GM12873 (cell line): ENCODE results near the gene COPS8.

ENCODE experiments used
- TF ChIP-seq, protein P1 (sequence below): IDR thresholded peaks from 2 replicates; pipeline ENCODE4 v1.5.1; 2012; ENCODE audit warnings: low read depth, mild to moderate bottlenecking, moderate library complexity, low read length, control low read depth; ENCODE audit not compliant: insufficient read depth; ENCODE audit errors: missing control alignments

Gene COPS8

DNA sequence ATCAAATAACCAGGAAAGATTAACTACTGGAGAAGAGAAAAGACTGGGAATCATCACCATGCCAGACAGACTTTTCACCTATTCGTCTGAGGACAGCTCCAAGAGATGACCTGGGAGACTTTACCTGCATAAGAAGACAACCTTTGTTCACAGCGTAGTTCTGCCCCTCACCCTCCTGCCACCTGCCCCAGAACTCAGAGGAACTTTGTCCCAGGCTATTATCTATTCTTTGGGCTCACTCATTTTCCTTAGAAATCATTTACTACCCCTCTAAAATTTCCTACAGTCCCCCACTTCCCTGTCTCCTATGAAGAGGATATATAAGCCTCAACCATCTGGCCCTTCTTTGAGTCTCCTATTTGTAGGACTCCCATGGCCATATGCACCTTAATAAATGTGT is 19.3 kb upstream of the COPS8 start:
- TF ChIP-seq, protein P1, sequence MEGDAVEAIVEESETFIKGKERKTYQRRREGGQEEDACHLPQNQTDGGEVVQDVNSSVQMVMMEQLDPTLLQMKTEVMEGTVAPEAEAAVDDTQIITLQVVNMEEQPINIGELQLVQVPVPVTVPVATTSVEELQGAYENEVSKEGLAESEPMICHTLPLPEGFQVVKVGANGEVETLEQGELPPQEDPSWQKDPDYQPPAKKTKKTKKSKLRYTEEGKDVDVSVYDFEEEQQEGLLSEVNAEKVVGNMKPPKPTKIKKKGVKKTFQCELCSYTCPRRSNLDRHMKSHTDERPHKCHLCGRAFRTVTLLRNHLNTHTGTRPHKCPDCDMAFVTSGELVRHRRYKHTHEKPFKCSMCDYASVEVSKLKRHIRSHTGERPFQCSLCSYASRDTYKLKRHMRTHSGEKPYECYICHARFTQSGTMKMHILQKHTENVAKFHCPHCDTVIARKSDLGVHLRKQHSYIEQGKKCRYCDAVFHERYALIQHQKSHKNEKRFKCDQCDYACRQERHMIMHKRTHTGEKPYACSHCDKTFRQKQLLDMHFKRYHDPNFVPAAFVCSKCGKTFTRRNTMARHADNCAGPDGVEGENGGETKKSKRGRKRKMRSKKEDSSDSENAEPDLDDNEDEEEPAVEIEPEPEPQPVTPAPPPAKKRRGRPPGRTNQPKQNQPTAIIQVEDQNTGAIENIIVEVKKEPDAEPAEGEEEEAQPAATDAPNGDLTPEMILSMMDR = no peak

DNA sequence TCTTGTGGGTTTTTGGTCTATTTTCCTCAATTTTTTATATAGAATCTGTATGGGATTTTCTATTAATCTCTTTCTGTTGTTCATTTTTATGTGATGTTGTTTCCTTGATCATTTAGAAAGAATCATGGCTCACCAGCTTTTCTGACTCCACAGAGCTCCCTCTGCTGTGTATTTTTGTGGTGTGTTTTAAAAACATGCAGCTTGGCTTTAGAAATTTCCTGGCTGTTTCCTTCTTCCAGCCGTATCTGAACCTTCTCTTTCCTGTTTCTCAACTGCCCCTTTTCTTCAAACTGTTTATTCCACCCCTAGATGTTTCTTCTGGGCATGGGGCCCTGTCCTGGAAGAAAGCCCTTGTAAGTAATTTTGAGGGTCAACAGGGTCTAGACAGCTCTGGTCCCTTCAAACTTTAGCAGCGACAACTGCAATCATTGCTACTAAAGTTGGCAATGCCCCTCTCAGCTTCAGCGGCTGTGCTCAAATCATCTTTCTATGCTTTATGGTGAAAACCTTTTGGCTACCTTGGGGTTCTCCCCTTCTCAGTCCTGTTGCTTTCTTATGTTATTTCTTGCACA is 17.6 kb upstream of the COPS8 start:
- TF ChIP-seq, protein P1 = no peak

DNA sequence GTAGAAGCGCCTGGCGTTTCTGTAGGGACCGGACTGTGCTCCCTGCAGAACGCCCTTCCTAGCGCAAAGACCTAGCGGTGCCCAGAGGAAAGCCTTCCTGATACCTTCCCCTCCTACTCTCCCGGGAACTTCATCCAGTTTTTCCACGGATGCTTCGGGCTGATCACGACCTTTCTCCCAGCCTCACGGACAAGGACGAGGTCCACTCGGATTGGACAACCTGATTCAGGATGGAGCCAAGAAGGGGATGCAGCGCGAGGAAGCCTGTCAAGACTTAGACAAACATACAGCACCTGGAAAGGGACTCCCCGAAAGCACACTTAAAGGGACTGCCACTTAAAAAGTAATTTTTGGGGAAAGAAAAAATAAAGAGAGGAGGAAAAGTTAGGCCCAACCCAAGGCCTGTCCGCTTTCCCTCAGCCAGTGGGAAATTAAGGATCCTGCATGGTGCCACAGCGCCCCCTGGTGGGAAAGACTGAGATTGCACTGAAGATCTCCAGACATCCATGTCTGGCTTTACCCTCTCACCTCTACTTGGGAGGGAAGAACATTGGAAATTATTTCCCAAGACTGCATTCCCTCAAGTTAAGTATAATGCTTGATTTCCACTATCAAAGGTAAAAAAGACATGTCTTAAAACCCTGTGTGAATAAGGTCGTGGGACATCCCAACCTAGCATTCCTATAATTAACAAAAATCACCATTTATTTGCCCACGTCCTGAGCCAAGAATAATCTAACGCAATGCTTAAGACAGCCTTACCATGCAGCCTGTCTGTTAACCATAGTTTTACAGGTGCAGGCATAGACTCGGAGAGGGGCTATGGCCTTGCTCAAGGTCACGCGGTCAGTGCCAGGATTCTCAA is 13.4 kb upstream of the COPS8 start:
- TF ChIP-seq, protein P1 = peak; percentile 97

DNA sequence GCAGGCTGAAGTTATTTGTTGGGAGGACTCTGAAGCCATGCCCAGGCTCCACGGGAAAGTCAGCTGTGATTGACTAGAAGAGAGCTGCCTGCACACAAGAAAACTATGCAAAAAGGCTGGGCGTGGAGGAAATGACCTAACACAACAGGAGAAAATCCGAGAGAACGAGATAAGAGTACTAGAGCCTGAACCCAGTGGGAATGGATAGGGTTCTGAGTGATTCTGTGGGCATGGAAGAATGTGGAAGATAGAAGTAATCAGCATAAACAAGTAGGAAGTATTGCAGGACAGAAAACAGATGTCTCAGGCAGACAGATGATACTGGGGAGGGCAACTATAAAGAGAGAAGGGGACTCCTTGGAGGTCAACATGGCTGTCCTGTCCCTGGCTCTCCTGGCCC is 12.1 kb upstream of the COPS8 start:
- TF ChIP-seq, protein P1 = no peak

DNA sequence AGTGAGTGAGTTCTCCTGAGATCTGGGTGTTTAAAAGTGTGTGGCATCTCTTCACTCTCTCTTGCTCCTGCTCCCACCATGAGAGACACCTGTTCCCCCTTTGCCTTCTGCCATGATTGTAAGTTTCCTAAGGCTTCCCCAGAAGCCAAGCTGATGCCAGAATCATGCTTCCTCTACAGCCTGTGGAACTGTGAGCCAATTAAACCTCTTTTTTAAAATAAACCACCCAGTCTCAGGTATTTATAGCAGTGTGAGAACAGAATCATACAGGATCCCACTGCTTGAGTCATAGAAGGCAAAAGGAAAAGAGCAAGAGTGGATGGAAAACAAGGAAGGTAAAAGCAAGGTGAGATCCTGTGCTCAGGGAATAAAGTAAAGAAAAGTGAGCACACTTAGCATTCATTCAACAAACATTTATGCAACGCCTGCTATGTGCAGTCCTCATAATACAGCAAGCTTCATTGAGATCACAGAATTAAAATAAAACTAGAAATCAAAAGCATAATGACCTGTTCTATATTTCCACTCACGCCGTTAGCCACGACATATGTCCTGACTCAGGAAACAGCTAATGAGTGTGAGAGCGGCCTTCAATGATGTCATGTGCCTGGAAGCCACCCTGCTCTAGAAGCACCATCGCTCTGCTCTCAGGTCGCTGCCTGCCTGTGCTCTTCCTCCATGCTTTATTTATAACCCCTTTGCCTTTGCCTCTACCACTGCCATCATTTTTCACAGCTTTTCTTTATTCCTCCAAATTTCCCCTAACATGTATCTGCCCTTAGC is 11.3 kb upstream of the COPS8 start:
- TF ChIP-seq, protein P1 = no peak

DNA sequence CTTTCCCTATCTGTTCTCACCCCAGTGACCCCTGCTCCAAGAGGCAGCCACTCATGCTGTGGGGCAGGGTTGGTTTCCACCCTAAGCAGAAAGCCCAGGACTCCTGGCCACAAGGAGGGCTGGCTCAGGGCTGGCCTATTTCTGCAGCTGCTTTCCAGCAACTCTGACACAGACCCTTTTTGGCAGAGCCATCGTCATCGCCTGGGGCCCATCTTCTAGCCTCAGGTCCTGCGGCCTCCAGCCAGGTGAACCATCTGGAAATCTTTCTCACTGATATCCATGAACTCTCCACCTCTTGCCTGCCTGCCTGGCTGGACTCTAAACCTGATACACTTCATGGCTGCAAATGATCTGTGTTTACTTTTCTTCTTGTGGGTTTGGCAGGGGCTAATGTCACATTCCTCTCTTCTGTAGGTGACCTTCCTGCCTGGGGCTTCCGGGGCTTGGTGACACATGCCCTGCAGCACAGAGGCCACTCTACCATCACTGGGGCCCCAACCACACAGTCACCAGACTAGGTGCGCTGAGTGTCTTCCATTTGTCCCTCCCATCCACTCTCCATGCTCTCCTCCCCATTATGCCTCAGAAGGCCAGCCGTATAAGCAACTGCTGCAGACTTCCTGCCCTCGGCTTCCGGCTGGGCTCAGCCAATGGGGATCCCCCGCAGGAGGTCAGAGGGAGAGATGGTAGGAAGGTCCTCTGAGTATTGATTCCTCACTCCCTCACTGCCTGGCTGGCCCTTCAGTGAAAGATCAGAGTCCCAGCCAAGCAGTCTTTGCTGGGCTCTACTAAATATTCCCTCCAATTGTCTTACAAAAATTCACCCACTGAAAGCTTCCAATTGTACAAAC is 9.7 kb upstream of the COPS8 start:
- TF ChIP-seq, protein P1 = no peak

DNA sequence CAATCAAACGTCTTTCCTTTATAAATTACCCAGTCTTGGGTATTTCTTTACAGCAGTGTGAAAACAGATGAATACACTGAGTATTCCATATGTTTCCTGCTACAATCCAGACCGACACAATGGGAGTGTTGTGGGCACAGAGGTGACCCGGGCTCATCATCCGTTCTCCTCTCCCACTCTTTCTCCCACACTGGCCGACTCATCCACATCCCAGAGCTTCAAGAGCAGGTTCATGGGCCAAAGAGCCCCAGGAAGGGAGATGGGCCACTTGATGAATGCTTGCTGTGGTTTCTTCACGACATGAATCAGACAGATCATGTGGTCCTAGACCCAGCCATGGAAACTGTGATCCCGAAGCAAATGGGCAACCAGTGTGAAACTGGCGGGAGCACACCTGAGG is 4.1 kb upstream of the COPS8 start:
- TF ChIP-seq, protein P1 = no peak
